HG03469 (cell line): ENCODE measurements around the gene SIRT4.
"Not testable (repeated sequence)": the region's sequence is repeated elsewhere in the genome, so short reads cannot be mapped to it uniquely, and the experiment has no call there.

Source experiments
- ATAC-seq: cut with Tn5 transposase; IDR thresholded peaks from one replicate; pipeline ENCODE4 v1.9.1; 2021; ENCODE audit warnings: mild to moderate bottlenecking, moderate library complexity, moderate number of reproducible peaks; ENCODE audit not compliant: unreplicated experiment

Gene SIRT4

GRCh38 chr12:120332523-120332922 is 30.4 kb downstream of the SIRT4 start:
- no peak for ATAC-seq

DNA sequence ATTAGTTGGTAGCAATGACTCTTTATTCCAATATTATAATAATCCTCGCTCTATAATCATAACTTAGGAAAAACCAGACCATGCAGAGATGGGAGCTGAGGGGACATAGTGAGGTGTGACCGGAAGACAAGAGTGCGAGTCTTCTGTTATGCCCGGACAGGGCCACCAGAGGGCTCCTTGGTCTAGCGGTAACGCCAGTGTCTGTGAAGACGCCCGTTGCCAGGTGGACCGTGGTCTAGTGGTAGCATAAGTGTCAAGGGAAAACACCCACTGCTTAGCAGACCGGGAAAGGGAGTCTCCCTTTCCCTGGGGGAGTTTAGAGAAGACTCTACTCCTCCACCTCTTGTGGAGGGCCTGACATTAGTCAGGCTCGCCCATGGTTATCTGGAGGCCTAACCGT is 33.3 kb downstream of the SIRT4 start:
- ATAC-seq: not testable (repeated sequence)

GRCh38 chr12:120336392-120336791 is 34.3 kb downstream of the SIRT4 start:
- ATAC-seq: not testable (repeated sequence)

DNA sequence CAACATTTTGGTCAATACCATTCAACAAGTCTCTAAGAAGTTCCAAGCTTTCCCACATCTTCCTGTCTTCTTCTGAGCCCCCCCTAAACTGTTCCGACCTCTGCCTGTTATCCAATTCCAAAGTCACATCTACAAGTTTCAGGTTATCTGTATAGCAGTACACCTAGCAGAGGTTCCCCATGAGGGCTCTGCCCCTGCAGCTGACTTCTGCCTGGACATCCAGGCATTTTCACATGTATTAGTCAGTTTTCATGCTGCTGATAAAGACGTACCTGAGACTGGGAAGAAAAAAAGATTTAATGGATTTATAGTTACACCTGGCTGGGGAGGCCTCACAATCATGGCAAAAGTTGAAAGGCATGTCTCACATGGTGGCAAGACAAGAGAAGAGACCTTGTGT is 35.6 kb downstream of the SIRT4 start:
- ATAC-seq: no peak

DNA sequence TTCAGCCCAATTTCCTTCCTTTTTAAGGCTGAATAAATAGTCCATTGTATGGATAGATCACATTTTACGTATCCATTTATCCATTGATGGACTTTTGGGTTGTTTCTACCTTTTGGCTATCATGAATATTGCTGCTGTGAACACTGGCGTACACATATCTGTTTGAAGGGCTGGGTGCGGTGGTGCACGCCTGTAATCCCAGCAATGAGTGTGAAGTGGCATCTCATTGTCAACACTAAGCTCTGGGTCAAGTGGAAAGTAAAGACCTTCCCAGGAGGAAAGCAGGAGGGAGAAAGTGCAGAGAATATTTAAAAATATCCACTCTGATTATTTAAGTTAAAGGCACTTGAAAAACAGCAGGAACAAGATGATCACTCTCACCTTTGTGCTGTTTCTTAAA is 37.1 kb downstream of the SIRT4 start:
- ATAC-seq: no peak

DNA sequence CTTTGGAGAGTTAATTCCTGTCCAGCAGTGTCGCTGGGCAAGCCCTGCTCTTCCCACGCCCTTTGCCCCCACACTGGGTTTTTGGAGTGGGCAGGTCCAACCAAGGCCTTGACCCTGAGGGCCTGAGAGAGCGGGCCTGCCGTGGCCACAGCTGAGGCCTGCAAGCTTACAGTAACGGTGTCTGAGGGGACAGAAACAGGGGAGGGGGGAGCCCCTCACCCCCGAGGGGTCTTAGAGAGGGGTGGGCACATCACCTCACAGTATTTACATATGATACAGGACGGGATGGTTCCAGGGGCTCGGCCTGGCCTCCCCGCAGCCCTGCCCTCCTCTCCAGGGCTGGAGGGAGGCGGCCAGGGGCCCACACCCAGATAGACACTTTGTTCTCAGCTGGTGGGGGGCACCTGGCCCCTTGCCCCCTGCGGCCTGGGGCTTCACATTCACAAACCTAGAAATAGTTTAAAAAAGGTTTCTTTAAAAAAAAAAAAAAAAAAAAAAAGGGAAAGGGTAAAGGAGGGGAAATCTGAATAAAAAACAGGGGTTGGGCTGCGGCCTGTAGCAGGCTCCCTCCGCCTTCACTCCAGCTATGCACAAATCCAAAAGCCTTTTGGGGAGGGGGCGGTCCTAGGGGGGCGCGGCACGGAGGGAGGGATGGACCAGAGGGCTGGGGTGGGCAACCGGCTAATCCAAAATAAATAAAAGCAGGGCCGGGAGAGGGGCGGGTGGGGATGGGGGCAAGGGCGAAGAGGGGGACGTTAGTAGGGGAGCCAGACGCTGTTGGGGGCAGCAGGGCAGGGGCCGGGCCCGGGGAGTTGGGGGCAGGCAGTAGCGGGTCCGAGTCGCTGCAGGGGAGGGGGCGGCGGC is 40.3 kb downstream of the SIRT4 start:
- ATAC-seq: no peak

DNA sequence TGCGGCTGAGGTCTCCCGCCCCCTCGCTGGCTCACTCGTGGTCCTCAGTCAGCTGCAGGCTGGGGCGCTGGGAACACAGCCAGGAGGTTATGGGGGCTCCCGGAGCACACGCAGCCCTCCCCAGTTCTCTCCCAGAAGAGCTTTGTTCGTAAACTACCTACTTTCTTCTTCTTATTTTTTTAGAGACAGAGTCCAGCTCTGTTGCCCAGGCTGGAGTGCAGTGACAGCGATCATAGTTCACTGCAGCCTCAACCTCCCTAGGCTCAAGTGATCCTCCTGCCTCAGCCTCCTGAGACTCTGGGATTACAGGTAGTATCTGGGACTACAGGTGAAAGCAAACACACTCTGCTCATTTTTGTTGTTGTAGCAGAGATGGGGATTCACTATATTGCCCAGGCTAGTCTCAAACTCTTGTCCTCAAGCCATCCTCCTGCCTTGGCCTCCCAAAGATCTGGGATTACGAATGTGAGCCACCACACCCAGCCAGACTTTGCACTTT is 41.0 kb downstream of the SIRT4 start:
- ATAC-seq: no peak

GRCh38 chr12:120343692-120344091 is 41.6 kb downstream of the SIRT4 start:
- no peak for ATAC-seq

- ATAC-seq: no peak
Measured at GRCh38 chr12:120346031-120346430, 43.9 kb downstream of the SIRT4 start.

DNA sequence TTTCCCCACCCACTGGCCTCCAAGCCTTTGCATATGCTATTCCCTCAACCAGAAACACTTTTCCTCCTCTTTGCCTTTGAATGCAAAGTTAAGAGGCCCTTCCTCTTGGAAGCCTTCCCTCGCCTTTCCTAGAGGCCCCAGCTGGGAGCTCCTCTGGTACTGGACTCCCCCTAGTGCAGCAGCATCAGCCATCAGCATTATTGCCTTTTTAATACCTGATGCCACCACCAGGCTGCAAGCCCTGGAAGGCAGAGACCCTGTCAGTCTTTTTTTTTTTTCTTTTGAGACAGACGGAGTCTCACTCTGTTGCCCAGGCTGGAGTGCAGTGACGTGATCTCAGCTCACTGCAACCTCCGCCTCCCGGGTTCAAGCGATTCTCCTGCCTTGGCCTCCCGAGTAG is 44.6 kb downstream of the SIRT4 start:
- no peak for ATAC-seq

- ATAC-seq: no peak
Measured at GRCh38 chr12:120347766-120348165, 45.6 kb downstream of the SIRT4 start.

DNA sequence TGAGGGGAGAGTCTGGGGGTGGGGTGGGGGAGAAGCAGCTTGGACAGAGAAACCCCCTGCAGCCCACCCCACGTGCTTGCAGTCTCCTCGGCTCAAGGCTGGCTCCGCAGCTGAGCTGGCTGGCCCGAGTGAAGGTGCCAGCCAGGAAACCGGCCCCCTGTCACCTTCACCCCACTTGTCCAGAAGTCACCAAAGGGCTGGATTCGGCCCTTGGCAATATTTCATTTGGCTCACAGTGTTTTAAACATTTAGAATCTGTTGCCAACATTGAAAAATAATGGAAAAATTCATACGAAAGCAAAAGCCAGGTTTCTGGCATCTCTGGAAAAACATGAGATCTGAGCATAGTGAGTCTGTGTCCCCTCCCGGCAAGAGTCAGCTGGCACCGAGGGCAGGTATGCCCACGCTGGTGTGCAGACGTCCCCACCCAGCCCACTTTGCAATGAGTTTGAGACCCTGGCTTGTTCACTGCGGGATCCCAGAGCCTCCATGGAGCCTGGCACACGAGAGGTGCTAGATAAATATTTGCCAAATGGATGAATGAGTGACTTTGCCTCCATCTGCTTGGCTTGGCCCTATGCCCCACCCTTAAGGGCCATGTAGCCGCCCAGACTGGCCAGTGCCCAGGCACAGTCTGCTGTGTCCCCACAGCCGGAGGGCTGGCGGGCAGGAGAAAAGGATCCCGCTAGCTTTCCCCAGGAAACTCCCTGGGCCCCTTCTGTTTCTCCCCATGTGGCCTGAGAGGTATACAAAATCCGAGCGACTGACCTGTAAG is 48.6 kb downstream of the SIRT4 start:
- ATAC-seq: no peak

DNA sequence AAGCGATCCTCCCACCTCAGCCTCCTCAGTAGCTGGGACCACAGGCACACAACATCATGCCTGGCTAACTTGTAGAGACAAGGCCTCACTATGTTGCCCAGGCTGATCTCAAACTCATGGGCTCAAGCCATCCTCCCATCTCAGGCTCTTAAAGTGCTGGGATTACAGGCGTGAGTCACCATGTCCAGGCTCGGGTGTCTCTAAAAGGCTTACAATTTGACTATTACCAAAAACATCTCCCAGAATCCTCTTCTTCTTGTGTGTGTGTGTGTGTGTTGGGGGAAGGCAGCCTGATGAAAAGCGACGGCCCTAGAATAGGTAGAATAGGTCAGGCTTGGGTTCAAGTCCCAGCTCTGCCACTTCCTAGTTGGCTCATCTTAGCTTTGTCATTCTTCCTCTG is 50.0 kb downstream of the SIRT4 start:
- no peak for ATAC-seq

- ATAC-seq: no peak
Measured at GRCh38 chr12:120353136-120353535, 51.0 kb downstream of the SIRT4 start.

DNA sequence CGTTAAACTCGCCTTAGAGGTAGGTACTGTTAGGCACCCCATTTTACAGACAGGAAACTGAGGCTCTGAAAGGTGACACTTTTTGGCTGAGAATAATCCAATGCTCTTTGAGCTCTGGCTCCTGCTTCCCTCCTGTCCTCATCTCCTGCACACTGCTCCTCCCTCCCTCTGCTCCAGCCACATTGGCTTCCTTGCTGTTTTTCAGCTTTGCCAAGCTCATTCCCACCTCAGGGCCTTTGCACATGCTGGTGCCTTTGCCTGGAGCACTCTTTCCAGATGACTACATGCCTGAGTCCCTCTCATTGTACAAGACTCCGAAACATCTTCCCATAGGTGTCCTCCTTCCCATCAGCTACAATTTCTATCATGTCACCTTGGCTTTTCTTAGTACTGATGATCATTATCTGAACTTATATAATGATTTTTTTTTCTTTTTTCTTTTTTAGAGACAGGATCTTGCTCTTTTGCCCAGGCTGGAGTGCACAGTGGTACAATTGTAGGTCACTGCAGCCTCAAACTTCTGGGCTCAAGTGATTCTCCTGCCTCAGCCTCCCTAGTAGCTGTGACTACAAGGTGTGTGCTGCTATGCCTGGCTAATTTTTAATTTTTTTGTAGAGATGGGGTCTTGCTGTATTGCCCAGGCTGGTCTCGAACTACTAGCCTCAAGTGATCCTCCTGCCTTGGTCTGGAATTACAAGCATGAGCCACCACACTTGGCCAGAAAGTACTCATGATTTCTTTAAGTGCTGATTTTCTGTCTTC is 51.6 kb downstream of the SIRT4 start:
- ATAC-seq: no peak

GRCh38 chr12:120356567-120357030 is 54.5 kb downstream of the SIRT4 start:
- no peak for ATAC-seq

DNA sequence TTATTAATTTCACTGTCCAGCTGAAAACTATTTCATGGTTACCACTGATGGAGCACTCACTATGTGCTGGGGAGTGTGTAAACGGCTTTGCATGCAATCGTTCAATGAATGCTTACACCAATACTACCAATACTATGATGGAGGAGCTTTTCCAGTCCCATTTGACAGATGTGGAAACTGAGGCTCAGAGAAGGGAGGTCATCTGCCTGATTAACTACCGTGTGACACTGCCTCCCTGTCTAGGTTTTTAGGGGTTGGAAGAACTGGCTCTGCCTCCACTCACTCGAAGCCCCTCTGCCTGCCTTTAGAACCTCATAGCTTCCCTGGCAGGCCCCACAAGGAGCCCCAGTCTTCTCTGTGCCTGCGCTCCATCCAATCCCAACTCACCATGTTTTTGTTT is 55.0 kb downstream of the SIRT4 start:
- no peak for ATAC-seq

- ATAC-seq: no peak
Measured at GRCh38 chr12:120358412-120359100, 56.4 kb downstream of the SIRT4 start.

DNA sequence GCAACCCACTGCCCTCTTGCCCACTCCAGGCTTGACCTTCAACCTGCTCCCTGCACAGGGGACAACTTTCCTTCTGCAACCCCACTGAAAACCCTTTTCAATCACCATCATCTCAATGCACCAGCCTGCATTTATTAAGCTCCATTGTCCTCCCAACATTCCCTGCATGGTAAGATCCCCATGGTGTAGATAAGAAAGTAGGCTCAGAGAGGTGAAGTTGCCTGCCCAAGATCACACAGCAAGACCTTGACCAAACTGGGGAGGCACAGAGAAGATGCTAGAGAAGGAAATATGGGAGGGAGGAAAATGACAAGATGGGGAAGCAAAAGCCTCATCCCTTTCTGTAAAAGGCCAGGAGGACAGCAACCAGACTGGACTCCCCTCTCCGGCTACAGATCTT is 57.0 kb downstream of the SIRT4 start:
- ATAC-seq: no peak

DNA sequence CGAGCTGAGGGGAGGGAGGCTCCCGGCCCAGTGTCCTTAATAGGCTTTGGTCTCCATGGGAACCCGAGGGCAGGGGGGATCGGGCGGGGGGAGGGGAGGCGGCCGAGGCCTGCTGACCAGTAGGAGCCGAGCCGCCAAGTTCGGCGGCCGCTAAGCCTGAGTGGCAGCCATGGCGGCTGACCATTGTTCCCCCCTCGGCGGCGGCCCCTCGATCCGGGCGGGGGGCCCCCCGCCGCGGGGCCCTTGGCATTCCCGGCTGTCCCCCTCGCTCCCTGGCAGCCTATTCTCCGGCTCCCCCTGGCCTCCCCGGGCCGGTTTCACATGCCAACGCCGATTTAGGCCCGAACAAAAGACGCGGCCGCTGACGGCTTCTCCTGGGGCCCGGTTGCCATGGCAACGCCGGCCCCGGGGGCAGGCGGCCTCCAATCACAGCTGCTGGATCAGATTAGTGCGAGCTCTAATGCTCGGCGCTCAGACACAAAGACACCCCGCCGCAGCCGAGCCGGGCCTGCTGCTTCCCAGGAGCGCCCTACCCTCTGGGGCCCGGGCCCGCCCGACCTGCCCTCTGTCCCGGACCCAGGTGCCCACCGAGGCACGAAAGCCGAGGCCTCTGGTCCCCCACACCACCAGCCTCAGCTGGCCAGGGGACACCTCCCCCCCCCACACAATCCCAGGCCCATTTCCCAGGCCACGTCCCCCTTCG is 59.5 kb downstream of the SIRT4 start:
- ATAC-seq: no peak
